GM18951 (cell line): Measurements from ENCODE around the gene ITPR2.
"Not testable (repeated sequence)": the region's sequence is repeated elsewhere in the genome, so short reads cannot be mapped to it uniquely, and the experiment has no call there.

Experiments
- POLR2A ChIP-seq: IDR thresholded peaks from 4 replicates; pipeline ENCODE4 v1.6.1; 2011; ENCODE audit warnings: mild to moderate bottlenecking; ENCODE audit not compliant: insufficient read length, insufficient read depth; ENCODE audit errors: extremely low read depth
- in situ Hi-C: fragments of 300-500 bp; cut with MboI; formaldehyde crosslinking; loops from one replicate; pipeline ENCODE4 v1.12.0; 2022; ENCODE audit warnings: low sequenced_read_pairs, mixed read lengths, inconsistent platforms; ENCODE audit not compliant: unreplicated experiment

The ITPR2 gene

DNA sequence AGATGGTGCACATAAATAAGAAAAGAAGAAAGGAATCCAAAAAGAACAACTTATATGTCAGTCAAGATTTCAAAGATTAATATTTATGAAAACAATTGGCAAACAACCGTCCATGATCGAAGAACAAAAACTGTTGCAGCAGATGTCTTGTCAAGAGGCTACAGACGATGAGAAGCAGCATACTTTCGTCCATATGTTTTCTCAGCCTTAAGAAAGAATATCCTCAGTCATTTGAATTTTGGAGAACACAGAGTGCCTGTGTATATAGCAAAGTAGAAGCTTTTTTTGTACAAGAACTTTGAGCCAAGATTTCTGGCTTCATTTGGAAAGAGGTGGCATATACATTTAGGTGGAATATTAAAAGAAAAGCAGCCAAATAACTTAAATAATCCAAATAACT is 297.2 kb downstream of the ITPR2 start:
- in situ Hi-C loops: no loop called here
- no peak for TF ChIP-seq POLR2A

DNA sequence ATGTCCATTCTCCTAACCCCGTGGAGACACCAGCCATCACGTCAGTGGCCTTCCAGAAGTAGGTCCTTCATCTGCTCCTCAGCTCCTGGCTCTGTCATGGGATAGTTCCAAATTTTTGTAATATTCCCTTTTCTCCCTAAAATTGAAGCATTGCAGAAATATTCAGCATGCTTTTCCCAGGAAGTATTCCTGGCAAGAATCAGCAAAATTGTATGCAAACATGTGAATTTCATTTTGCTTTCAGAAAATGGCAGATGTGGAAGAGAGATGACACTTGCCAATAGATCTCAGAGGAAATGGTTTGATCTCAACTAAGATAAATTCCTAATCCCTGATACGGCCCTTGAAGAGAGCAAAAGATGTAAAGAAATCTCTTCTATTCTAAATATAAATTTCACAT is 298.9 kb downstream of the ITPR2 start:
- in situ Hi-C loops: no loop called here
- TF ChIP-seq POLR2A: no peak

DNA sequence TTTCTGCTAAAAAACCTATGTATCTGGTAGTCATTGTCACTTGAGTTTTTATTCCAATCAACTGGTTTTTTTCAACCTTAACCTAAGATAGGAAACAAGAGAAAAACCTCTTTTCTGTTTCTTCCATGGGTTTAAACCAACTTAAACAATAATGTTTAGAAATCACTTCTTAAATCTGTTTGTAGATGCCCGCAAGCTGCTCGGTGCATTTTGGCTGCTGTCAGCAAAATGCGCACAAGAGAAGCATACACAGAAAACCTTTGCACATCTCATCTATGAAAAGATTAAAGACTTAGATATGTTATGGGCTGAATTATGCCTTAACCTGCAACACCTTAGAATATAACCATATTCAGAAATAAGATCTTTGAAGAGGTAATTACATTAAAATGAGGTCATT is 299.8 kb downstream of the ITPR2 start:
- in situ Hi-C loops: no loop called here
- no peak for TF ChIP-seq POLR2A

DNA sequence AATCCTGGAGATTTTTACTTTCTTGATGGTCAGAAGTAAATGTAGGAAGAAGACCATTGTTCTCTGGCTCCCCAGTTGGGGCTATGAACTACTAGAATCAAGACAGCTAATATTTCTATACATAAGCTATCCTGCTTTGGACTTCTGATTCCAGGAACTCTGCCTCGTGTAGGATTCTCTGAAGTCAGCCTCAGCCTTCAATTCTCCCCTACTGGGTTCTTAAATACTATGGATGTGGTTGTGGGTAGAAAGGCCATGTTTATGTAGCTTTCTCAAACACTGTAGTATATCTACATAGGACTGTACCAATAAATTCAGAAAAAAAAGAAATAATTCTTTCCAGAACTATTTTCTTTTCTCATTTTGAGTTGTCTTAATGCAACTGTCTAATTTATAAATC is 302.5 kb downstream of the ITPR2 start:
- in situ Hi-C loops: no loop called here

DNA sequence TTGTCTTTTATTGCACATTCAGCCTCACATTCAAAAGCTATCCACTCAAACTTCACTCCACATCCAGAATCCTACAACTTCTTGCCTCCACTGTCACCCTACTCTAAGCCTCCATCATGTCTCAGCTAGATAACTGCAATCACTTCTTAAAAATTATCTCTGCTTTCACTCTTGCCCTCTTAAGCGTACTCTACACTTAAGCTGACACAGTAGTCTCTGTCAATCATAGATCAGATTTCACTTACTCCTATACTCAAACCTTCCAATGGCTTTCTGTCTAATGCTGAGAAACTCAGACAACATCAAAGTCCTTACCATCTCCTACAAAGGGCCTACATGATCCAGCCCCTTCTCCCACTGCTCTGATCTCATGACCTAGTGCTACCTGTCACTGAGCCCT is 304.1 kb downstream of the ITPR2 start:
- TF ChIP-seq POLR2A: no peak
- in situ Hi-C loops: no loop called here

More for the DNA sequence above, 302.5 kb downstream of the ITPR2 start:
- TF ChIP-seq POLR2A: no peak

DNA sequence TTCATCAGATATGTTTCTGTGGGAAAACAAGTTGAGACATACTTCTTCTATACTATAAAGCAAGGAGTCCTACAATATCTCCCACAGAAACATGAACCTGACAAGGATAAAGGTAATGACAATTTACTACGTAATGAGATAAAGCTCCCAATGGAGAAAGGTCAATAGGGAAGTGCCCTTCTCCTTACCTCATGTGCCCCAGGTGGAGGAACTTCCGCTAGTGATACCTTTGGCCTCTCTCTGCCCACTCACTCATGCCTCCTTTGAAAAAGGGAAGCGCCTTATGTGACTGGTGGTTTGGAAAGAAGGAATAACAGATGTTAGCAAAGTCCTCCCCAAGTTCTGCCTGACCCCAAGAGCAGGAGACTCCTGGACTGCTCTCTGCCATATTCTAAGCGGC is 305.3 kb downstream of the ITPR2 start:
- in situ Hi-C loops: no loop called here
- TF ChIP-seq POLR2A: no peak

DNA sequence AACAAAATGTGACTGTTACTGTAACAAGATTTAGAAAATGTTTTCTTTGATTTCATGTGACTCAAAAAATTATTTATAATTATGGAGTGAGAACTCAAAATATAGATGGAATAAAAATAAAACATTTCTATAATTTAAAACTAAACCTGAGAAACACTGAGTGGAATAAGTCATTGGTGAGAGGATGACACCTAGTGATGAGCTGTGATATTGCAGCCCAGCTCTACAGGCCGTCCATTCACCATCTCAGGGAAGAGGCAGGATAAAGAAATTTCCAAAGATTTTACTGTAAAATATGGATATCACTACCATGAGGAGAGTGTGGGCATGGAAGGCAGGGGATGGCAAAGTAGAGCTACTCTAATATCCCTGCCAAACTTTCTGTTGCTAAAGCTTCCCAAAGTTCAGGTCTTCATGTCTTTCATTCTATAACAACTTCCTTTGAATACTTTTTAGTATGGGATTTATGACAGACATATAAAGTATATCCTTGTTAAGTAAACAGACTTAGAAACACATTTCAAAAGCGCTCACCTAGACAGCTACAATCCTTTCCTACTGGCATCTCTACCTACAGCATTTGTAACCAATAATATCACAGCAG is 308.0 kb downstream of the ITPR2 start:
- no peak for TF ChIP-seq POLR2A
- in situ Hi-C loops: no loop called here

DNA sequence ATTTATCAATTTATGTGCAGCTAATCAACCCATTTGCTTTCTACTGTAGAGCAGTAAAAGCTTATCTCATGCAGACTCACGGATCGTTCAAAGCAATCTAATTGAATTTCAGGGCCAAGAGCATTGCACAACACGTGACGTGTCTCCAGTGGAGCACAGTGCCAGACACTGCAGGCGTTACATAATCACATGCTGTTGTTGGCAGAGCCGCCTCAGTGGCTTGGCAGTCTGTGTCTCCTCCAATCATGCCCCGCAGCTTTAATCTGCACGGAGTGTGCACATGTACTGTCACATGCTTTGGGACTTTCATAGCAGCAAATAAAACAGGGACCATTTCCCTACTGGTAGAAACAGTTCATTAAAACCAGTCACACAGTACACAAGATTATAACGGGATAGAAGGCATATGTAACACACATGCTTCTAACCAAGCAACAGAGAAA is 309.3 kb downstream of the ITPR2 start:
- TF ChIP-seq POLR2A: no peak
- in situ Hi-C loops: no loop called here

DNA sequence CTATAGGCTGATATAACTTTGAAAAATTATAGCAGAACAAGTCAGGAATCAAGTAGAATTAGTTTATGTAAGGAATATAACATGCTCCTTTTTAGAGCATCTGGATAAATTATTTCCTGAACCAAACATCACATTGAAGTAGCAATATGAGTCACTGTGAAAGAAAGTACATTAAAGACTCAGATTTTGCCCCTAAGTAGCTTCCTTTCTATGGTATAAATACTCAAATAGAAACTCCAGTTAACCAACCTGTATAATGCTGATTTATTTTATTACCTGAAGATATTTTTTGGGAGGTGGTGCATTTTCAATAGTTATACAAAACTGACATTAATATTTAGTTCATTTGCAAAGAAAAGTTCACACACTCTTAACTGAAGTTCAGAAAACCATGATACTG is 312.1 kb downstream of the ITPR2 start:
- no peak for TF ChIP-seq POLR2A
- in situ Hi-C loops: no loop called here

DNA sequence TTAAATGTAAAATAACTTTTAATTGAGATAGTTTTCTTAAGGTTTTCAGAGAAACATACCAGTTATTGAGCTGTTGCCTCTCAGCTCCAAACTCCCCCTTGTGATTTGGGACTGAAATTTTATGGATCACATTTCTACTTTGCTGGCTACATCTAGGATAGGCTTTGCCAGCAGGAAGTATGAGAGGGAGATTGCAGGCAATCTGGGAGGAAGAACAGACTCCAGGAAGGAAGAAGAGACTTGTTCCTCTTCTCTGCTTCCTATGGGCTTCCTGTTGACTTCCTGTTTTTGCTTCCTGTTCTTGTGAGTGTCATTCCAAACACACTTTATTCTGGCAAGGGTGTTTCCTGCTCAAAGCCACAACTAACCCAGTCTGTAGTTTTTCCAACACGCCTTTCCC is 312.9 kb downstream of the ITPR2 start:
- TF ChIP-seq POLR2A: no peak
- in situ Hi-C loops: no loop called here

DNA sequence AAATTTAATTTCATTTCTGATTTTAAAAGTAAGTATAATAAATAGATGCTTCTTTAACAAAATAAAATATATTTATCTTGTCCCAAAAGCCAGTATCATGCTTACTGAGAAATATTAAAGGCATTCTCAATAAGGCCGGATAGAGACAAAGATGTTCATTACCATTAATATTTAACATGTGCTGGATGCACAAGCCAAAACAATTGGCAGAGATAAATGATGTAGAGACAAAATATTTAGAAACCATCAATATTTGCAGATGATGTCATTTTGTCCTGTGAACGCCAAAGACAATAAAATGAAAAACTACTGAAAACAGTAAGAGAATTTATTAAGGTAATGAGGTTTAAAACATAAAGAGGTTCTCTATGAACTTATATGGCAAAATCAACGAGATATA is 313.5 kb downstream of the ITPR2 start:
- in situ Hi-C loops: no loop called here
- TF ChIP-seq POLR2A: no peak

DNA sequence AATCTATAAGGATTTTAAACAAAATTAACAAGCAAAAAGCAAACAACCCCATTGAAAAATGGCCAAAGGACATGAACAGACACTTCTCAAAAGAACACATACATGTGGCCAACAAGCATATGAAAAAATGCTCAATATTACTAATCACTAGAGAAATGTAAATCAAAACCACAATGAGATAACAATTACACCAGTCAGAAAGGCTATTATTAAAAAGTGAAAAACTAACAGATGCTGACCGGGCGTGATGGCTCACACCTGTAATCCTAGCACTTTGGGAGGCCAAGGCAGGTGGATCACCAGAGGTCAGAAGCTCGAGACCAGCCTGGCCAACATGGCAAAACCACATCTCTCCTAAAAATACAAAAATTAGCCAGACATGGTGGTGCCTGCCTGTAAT is 315.7 kb downstream of the ITPR2 start:
- in situ Hi-C loops: not testable (repeated sequence)

DNA sequence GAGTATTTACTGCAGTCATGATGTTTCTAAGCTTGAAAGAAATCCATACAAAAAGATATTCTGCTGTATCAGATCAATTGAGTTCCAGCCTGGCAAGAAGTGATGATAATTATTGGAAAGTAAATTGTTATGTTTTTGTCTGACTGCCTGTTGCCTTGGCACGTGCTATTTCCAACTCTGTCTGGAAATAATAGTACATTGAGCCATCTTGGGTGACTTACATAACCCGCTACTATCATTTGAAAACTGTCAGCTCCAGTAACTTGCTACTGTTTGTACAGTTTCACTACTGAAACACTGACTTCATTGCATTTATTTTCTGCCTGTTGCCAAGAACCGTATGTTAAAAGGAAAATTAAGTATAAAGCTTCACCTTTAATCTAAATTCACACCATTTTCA is 318.6 kb downstream of the ITPR2 start:
- no peak for TF ChIP-seq POLR2A
- in situ Hi-C loops: no loop called here

DNA sequence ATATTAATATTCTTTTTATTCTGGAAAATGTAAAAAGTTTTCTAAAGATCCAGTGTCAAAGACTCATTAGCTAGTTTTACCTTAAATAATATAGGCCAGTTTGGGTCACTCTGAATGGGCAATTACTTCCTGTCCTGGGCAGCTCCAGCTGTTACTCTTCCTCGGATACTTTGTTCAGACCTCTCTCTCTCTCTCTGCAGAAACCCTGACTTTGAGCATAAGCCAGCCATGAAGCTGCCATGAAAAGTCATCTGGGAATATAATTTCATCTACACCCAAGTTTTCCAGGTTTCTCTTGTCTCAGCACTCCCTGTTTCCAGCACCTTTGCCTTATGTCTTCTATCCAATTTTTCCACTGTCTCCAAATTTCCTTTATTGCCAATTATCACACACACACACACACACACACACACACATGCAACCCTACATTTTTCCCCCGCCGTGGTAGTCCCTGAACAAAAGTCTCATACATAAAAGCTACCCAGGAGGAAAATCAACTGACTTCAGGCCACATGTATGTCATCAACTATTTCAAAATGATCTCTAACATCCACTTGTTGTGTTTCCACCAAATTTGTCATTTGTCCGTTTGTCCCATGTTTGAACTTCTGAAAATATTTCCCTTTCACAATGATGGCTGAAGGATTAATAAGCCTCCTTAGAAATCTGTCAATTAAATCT is 319.5 kb downstream of the ITPR2 start:
- TF ChIP-seq POLR2A: no peak
- in situ Hi-C loops: no loop called here
